ENCODE data around the gene LIFR. TPM values are rescaled to one million over a fixed set of nuclear protein-coding genes. Genes with fewer than 3 reads are reported as not detected.

Gene LIFR
- total RNA-seq, 1 experiment from 2014 or later, result 47.9 TPM

- ChIA-PET POLR2A (ENCODE audit: low non-redundant PET) (no interaction called here), CTCF (interaction anchor here (1.5 kb wide), 1 partner anchor 343 kb away, joined by 3 read pairs; no protein-coding TSS in a partner anchor)
- no peak for DNase-seq (ENCODE audit: low spot score)
- Histone ChIP-seq H3K9me3 (ENCODE audit: low read depth, low read length, poor library complexity, severe bottlenecking) (no peaks in the 10 kb centered on the region), H3K4me1 (ENCODE audit: insufficient read depth, low read length, poor library complexity, severe bottlenecking) (no peaks in the 10 kb centered on the region), H3K36me3 (ENCODE audit: insufficient read depth, low read length, poor library complexity, severe bottlenecking) (peaks cover 11% of the 10 kb centered on the region), H3K4me3 (ENCODE audit: low read depth, low read length, poor library complexity, severe bottlenecking) (no peak overlapping the region), H3K27ac (ENCODE audit: low read depth, low read length, poor library complexity, severe bottlenecking) (no peak overlapping the region), H3K27me3 (replicated peaks; ENCODE audit: insufficient read depth, low read depth, low read length, poor library complexity) (no peaks in the 10 kb centered on the region)
- intact Hi-C loops (cut with micrococcal nuclease; ENCODE audit: unreplicated experiment), result no loop called here
- BruUV-seq (replicated peaks), result no TSS peak
- TF ChIP-seq CTCF (conservative IDR thresholded peaks at IDR 0.05; ENCODE audit: low read depth, low read length) (no peak), EZH2 (IDR thresholded peaks at IDR 0.05; ENCODE audit: borderline replicate concordance, low read depth, low read length, poor library complexity, severe bottlenecking) (no peak)
Measured at GRCh38 chr5:38466424-38467189, 89.8 kb downstream of the LIFR start.

DNA sequence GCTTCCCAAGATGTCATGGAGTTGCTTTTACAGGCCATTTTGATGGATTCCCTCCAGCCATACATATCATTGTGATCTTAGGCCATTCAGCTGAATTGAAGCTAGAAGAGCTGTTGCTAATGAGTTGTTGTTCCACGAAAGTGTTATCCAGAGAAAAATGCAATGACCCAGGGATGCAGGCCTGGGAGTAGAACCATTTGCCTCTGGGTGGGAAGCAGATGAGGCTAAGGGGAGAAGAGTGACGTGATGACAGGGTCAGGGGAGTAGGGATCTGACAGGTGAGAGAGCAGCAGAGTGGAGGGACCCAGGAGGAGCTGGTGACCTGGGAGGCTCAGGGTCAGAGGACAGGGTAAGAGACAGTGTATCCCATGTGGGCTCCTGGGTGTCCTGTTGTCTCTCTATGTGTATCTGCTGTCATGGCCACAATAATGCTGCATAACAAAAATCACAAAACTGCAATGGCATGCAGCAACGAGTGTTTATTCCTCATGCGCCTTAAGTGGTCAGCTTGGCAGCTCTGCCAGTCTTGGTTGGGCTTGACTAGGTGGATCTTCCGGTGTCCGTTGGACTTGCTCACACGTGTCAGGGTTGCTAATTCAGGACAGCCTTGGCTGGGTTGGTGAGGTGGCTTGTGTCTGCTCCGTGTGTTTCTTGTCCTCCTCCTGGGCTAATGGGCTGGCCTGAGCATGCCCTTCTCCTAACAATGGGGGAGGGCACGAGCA, 90.6 kb downstream of the LIFR start:
- H3K4me3 ChIP-seq (ENCODE audit: low read depth, low read length, poor library complexity, severe bottlenecking), result no peak overlapping the region
- H3K36me3 ChIP-seq (ENCODE audit: insufficient read depth, low read length, poor library complexity, severe bottlenecking), result peaks cover 14% of the 10 kb centered on the region
- no peaks in the 10 kb centered on the region for H3K27me3 ChIP-seq (replicated peaks; ENCODE audit: insufficient read depth, low read depth, low read length, poor library complexity)
- TF ChIP-seq CTCF (conservative IDR thresholded peaks at IDR 0.05; ENCODE audit: low read depth, low read length) (no peak), EZH2 (IDR thresholded peaks at IDR 0.05; ENCODE audit: borderline replicate concordance, low read depth, low read length, poor library complexity, severe bottlenecking) (no peak)
- intact Hi-C loops (cut with micrococcal nuclease; ENCODE audit: unreplicated experiment), result no loop called here
- H3K9me3 ChIP-seq (ENCODE audit: low read depth, low read length, poor library complexity, severe bottlenecking), result no peaks in the 10 kb centered on the region
- no peaks in the 10 kb centered on the region for H3K4me1 ChIP-seq (ENCODE audit: insufficient read depth, low read length, poor library complexity, severe bottlenecking)
- BruUV-seq (replicated peaks), result no TSS peak
- CTCF ChIA-PET, result no interaction called here
- DNase-seq (ENCODE audit: low spot score), result no peak
- no peak overlapping the region for H3K27ac ChIP-seq (ENCODE audit: low read depth, low read length, poor library complexity, severe bottlenecking)
- POLR2A ChIA-PET (ENCODE audit: low non-redundant PET), result no interaction called here

GRCh38 chr5:38465061-38465460, 91.4 kb downstream of the LIFR start:
- no peak overlapping the region for H3K27ac ChIP-seq (ENCODE audit: low read depth, low read length, poor library complexity, severe bottlenecking)
- H3K9me3 ChIP-seq (ENCODE audit: low read depth, low read length, poor library complexity, severe bottlenecking), result no peaks in the 10 kb centered on the region
- ChIA-PET CTCF (interaction anchor here (1.1 kb wide), 1 partner anchor 23 kb away, joined by 6 read pairs; no protein-coding TSS in a partner anchor), POLR2A (ENCODE audit: low non-redundant PET) (no interaction called here)
- TF ChIP-seq EZH2 (IDR thresholded peaks at IDR 0.05; ENCODE audit: borderline replicate concordance, low read depth, low read length, poor library complexity, severe bottlenecking) (no peak), CTCF (conservative IDR thresholded peaks at IDR 0.05; ENCODE audit: low read depth, low read length) (no peak)
- H3K4me1 ChIP-seq (ENCODE audit: insufficient read depth, low read length, poor library complexity, severe bottlenecking), result no peaks in the 10 kb centered on the region
- no peak for DNase-seq (ENCODE audit: low spot score)
- no peak overlapping the region for H3K4me3 ChIP-seq (ENCODE audit: low read depth, low read length, poor library complexity, severe bottlenecking)
- intact Hi-C loops (cut with micrococcal nuclease; ENCODE audit: unreplicated experiment), result no loop called here
- peaks cover 22% of the 10 kb centered on the region for H3K36me3 ChIP-seq (ENCODE audit: insufficient read depth, low read length, poor library complexity, severe bottlenecking)
- no TSS peak for BruUV-seq (replicated peaks)
- H3K27me3 ChIP-seq (replicated peaks; ENCODE audit: insufficient read depth, low read depth, low read length, poor library complexity), result no peaks in the 10 kb centered on the region

Data from A673 (cell line).